SK-N-MC (cell line): ENCODE measurements around the gene SRPK3.

Experiments
- EZH2 ChIP-seq: fragments of 200-600 bp; sonication (generic); IDR thresholded peaks from one replicate; pipeline ENCODE4 v1.6.1; 2017; ENCODE audit warnings: antibody characterized with exemption
- FOXP2 ChIP-seq: optimal IDR thresholded peaks from 2 replicates; pipeline ENCODE3; 2011; ENCODE audit warnings: mild to moderate bottlenecking, moderate library complexity; ENCODE audit not compliant: insufficient read depth; ENCODE audit errors: extremely low read length, control extremely low read depth
- POLR2AphosphoS5 ChIP-seq: IDR thresholded peaks from 2 replicates; pipeline ENCODE4 v1.6.1; 2012; ENCODE audit warnings: mild to moderate bottlenecking, low read depth, low read length, borderline replicate concordance

DNA sequence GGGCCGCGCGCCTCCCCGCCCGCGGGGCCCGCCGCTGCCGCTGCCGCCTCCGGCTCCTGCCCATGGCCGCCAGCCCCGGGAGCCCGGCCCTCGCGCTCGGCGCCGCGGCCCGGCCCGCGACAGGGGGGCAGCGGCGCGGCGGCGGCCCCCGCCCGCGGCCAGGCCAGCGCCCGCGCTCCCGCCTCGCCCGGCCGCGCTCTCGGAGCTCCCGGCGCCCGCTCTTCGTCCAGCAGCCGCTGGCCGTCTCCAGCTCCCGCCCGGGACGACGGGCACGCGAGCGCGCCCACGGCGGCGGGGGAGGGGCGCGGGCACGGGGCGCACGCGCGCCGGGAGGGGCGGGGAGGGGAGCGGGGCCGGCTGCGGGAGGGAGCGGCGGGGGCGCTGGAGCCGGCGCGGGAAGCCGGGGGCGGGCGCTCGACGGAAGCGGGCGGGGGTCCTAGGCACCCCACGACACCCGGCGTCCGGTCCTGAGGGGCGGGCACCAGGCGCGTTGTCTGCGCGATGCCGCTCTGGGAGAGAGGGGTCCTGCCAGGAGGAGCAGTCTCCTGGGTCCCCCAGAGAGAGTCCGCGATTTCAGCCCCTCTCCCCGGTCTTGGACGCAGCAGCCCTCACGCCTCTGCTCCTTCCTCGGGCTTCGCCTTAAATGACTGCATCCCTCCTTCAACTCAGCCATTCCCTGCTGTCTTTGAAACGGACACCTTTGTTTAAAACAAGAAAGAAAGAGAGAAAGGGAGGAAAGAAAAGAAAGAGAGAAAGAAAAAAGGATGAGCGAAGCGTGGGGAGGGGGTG lies 50.0 kb downstream of the SRPK3 start:
- no peak for TF ChIP-seq FOXP2
- no peak for TF ChIP-seq EZH2
- TF ChIP-seq POLR2AphosphoS5 = no peak
